EL (cell line): ENCODE data around the gene GADL1.

ENCODE experiments used
- DNase-seq: peaks from one replicate; pipeline ENCODE4 v3.0.0-alpha.2; 2016

Gene GADL1

GRCh38 chr3:30754426-30754825 is 140.0 kb downstream of the GADL1 start:
- no peak for DNase-seq

- DNase-seq: no peak
Observed at GRCh38 chr3:30753766-30754165, 140.7 kb downstream of the GADL1 start.

GRCh38 chr3:30752970-30753369 is 141.5 kb downstream of the GADL1 start:
- peak; percentile 64 for DNase-seq

GRCh38 chr3:30752491-30752890 is 142.0 kb downstream of the GADL1 start:
- no peak for DNase-seq

- DNase-seq: peak; percentile 56
Observed at GRCh38 chr3:30751610-30752299, 142.7 kb downstream of the GADL1 start.

GRCh38 chr3:30750967-30751366 is 143.5 kb downstream of the GADL1 start:
- no peak for DNase-seq

GRCh38 chr3:30749230-30749629 is 145.2 kb downstream of the GADL1 start:
- DNase-seq: no peak

- DNase-seq: peak; percentile 59
Observed at GRCh38 chr3:30747771-30748281, 146.6 kb downstream of the GADL1 start.

- DNase-seq: no peak
Observed at GRCh38 chr3:30743641-30744317, 150.7 kb downstream of the GADL1 start.

GRCh38 chr3:30742796-30743619 is 151.5 kb downstream of the GADL1 start:
- no peak for DNase-seq

GRCh38 chr3:30741889-30742288 is 152.6 kb downstream of the GADL1 start:
- no peak for DNase-seq

GRCh38 chr3:30738605-30739004 is 155.9 kb downstream of the GADL1 start:
- no peak for DNase-seq

- no peak for DNase-seq
Observed at GRCh38 chr3:30737743-30738499, 156.5 kb downstream of the GADL1 start.

- DNase-seq: no peak
Observed at GRCh38 chr3:30733696-30734095, 160.8 kb downstream of the GADL1 start.

GRCh38 chr3:30733209-30733608 is 161.3 kb downstream of the GADL1 start:
- no peak for DNase-seq

- DNase-seq: no peak
Observed at GRCh38 chr3:30730967-30731366, 163.5 kb downstream of the GADL1 start.

GRCh38 chr3:30729936-30730335 is 164.5 kb downstream of the GADL1 start:
- DNase-seq: no peak

- DNase-seq: no peak
Observed at GRCh38 chr3:30729512-30729911, 164.9 kb downstream of the GADL1 start.

GRCh38 chr3:30728143-30728542 is 166.3 kb downstream of the GADL1 start:
- no peak for DNase-seq

GRCh38 chr3:30724863-30725262 is 169.6 kb downstream of the GADL1 start:
- no peak for DNase-seq

- DNase-seq: no peak
Observed at GRCh38 chr3:30723211-30723610, 171.2 kb downstream of the GADL1 start.

- no peak for DNase-seq
Observed at GRCh38 chr3:30721314-30721634, 173.2 kb downstream of the GADL1 start.
